Stimulated activated CD4-positive, alpha-beta T cell treated with anti-CD3 and anti-CD28 coated beads, Interleukin-2, amount 100 ng/mL, for 48 hours (primary cell): Measurements from ENCODE around the gene PEX14.

Source experiments
- DNase-seq, 2 donors: peaks; one replicate each; pipeline ENCODE4 v3.0.0-alpha.2; 2020

Gene PEX14

GRCh38 chr1:10638559-10639005 lies 163.8 kb downstream of the PEX14 start:
- DNase-seq = no peak

- DNase-seq = no peak
Observed at GRCh38 chr1:10639011-10639774, 164.4 kb downstream of the PEX14 start.

GRCh38 chr1:10639775-10640578 lies 165.2 kb downstream of the PEX14 start:
- DNase-seq = no peak

- DNase-seq = no peak
Observed at GRCh38 chr1:10640843-10641553, 166.2 kb downstream of the PEX14 start.

GRCh38 chr1:10641976-10642375 lies 167.2 kb downstream of the PEX14 start:
- DNase-seq = no peak

- DNase-seq = no peak
Observed at GRCh38 chr1:10642403-10643080, 167.8 kb downstream of the PEX14 start.

- no peak for DNase-seq
Observed at GRCh38 chr1:10643607-10644306, 169.0 kb downstream of the PEX14 start.

- DNase-seq = no peak
Observed at GRCh38 chr1:10644307-10645128, 169.8 kb downstream of the PEX14 start.

- DNase-seq = no peak
Observed at GRCh38 chr1:10646347-10646861, 171.7 kb downstream of the PEX14 start.

GRCh38 chr1:10647414-10648170 lies 172.8 kb downstream of the PEX14 start:
- no peak for DNase-seq

- no peak for DNase-seq
Observed at GRCh38 chr1:10648689-10649516, 174.2 kb downstream of the PEX14 start.

- DNase-seq = no peak
Observed at GRCh38 chr1:10649517-10650201, 174.9 kb downstream of the PEX14 start.

- DNase-seq = no peak
Observed at GRCh38 chr1:10650556-10651388, 176.0 kb downstream of the PEX14 start.

GRCh38 chr1:10651389-10651766 lies 176.6 kb downstream of the PEX14 start:
- DNase-seq = no peak

GRCh38 chr1:10651793-10652192 lies 177.0 kb downstream of the PEX14 start:
- DNase-seq = no peak

- DNase-seq = no peak
Observed at GRCh38 chr1:10652626-10653025, 177.9 kb downstream of the PEX14 start.

GRCh38 chr1:10653370-10654125 lies 178.8 kb downstream of the PEX14 start:
- no peak for DNase-seq
